Neural cell (in vitro differentiated cells): ENCODE results near the gene FAM216B. TPM values are rescaled to one million over a fixed set of nuclear protein-coding genes. Genes with fewer than 3 reads are reported as not detected.

Experiments
- H2AFZ ChIP-seq: fragments of 200-600, 300-800 bp; sonication (generic), shearing (Covaris generic); 2 replicates; pipeline ENCODE4 v1.6.0; 2014; ENCODE audit warnings: low read depth, mild to moderate bottlenecking, antibody characterized with exemption, low read length, moderate library complexity
- H3F3A ChIP-seq: fragments of 200-600 bp; shearing (Covaris generic); 2 replicates; pipeline ENCODE4 v1.6.1; 2016; ENCODE audit warnings: mild to moderate bottlenecking, moderate library complexity, mixed read lengths, antibody characterized with exemption, low read length; ENCODE audit not compliant: insufficient read depth, poor library complexity, severe bottlenecking
- H3K27ac ChIP-seq: fragments of 200-600, 300-800 bp; sonication (generic), shearing (Covaris generic); 2 replicates; pipeline ENCODE4 v1.5.1; 2014; ENCODE audit warnings: mild to moderate bottlenecking, low read length, moderate library complexity
- H3K27me3 ChIP-seq: fragments of 300-800, 200-600 bp; sonication (generic), shearing (Covaris generic); 2 replicates; pipeline ENCODE4 v1.6.0; 2014; ENCODE audit warnings: mild to moderate bottlenecking, low read depth, low read length, moderate library complexity; ENCODE audit not compliant: insufficient read depth
- H3K36me3 ChIP-seq: fragments of 300-800, 200-600 bp; sonication (generic), shearing (Covaris generic); 2 replicates; pipeline ENCODE4 v1.5.1; 2014; ENCODE audit warnings: mild to moderate bottlenecking, antibody characterized with exemption, low read length, moderate library complexity; ENCODE audit not compliant: insufficient read depth
- H3K4me2 ChIP-seq: fragments of 300-800, 200-600 bp; sonication (generic), shearing (Covaris generic); 2 replicates; pipeline ENCODE4 v1.6.0; 2014; ENCODE audit warnings: mild to moderate bottlenecking, low read length
- H3K4me3 ChIP-seq: fragments of 300-800, 200-600 bp; sonication (generic), shearing (Covaris generic); 2 replicates; pipeline ENCODE4 v1.5.1; 2014; ENCODE audit warnings: mild to moderate bottlenecking, low read length, moderate library complexity
- H3K79me2 ChIP-seq: fragments of 200-600 bp; shearing (Covaris generic); replicated peaks from 2 replicates; pipeline ENCODE4 v1.6.0; 2014; ENCODE audit warnings: mild to moderate bottlenecking, low read length, moderate library complexity; ENCODE audit not compliant: insufficient read depth
- H3K9ac ChIP-seq: fragments of 300-800, 200-600 bp; sonication (generic), shearing (Covaris generic); 2 replicates; pipeline ENCODE4 v1.6.1; 2016; ENCODE audit warnings: mild to moderate bottlenecking, low read length, mixed read lengths
- H3K9me2 ChIP-seq: fragments of 200-600 bp; shearing (Covaris generic); 2 replicates; pipeline ENCODE4 v1.6.1; 2016; ENCODE audit warnings: mild to moderate bottlenecking, low read length, mixed read lengths; ENCODE audit not compliant: insufficient read depth
- H3K9me3 ChIP-seq: fragments of 200-600, 300-800 bp; sonication (generic), shearing (Covaris generic); 2 replicates; pipeline ENCODE4 v1.6.1; 2016; ENCODE audit warnings: mild to moderate bottlenecking, mixed run types, low read length, moderate library complexity, mixed read lengths
- H4K20me1 ChIP-seq: fragments of 200-600 bp; shearing (Covaris generic); 2 replicates; pipeline ENCODE4 v1.6.1; 2016; ENCODE audit warnings: mild to moderate bottlenecking, mixed run types; ENCODE audit not compliant: insufficient read depth
- CTCF ChIP-seq: fragments of 450-650 bp; IDR thresholded peaks from 2 replicates; pipeline ENCODE4 v1.5.1; 2014; ENCODE audit warnings: antibody characterized with exemption, mild to moderate bottlenecking, moderate library complexity; ENCODE audit not compliant: poor library complexity, severe bottlenecking
- EP300 ChIP-seq: fragments of 450-650 bp; conservative IDR thresholded peaks from 2 replicates; pipeline ENCODE4 v1.6.1; 2014; ENCODE audit warnings: antibody characterized with exemption, mild to moderate bottlenecking, moderate library complexity; ENCODE audit not compliant: poor library complexity, severe bottlenecking
- EZH2 ChIP-seq: fragments of 200-600, 300-800 bp; shearing (Covaris generic), sonication (generic); IDR thresholded peaks from 2 replicates; pipeline ENCODE4 v1.6.1; 2014; ENCODE audit warnings: antibody characterized with exemption, low read length, borderline replicate concordance, mild to moderate bottlenecking; ENCODE audit not compliant: insufficient read depth, poor library complexity, severe bottlenecking
- MXI1 ChIP-seq: fragments of 450-650 bp; conservative IDR thresholded peaks from 2 replicates; pipeline ENCODE4 v1.6.1; 2014; ENCODE audit warnings: antibody characterized with exemption, mild to moderate bottlenecking; ENCODE audit not compliant: poor library complexity, severe bottlenecking
- POLR2AphosphoS5 ChIP-seq: IDR thresholded peaks from 2 replicates; pipeline ENCODE4 v1.6.1; 2012
- RAD21 ChIP-seq: fragments of 450-650 bp; conservative IDR thresholded peaks from 2 replicates; pipeline ENCODE4 v1.6.1; 2014; ENCODE audit warnings: antibody characterized with exemption, mild to moderate bottlenecking, moderate library complexity
- SMC3 ChIP-seq: fragments of 450-650 bp; conservative IDR thresholded peaks from 2 replicates; pipeline ENCODE4 v1.6.1; 2014; ENCODE audit warnings: antibody characterized with exemption, mild to moderate bottlenecking, moderate library complexity; ENCODE audit not compliant: poor library complexity
- TAF1 ChIP-seq: IDR thresholded peaks from 2 replicates; pipeline ENCODE4 v1.6.1; 2012; ENCODE audit warnings: low read depth
- polyA plus RNA-seq: library from polyadenylated mRNA; depleted of rRNA; stranded (reverse); fragments of >200 nt; gene quantifications from 2 replicates; pipeline ENCODE4 v1.2.3, GENCODE V29; 2014
- TF ChIP-seq, protein P1 (sequence below): IDR thresholded peaks from 2 replicates; pipeline ENCODE4 v1.6.1; 2012; ENCODE audit warnings: borderline replicate concordance

FAM216B gene
- polyA plus RNA-seq, 1 donor from 2014 or later, result not detected

DNA sequence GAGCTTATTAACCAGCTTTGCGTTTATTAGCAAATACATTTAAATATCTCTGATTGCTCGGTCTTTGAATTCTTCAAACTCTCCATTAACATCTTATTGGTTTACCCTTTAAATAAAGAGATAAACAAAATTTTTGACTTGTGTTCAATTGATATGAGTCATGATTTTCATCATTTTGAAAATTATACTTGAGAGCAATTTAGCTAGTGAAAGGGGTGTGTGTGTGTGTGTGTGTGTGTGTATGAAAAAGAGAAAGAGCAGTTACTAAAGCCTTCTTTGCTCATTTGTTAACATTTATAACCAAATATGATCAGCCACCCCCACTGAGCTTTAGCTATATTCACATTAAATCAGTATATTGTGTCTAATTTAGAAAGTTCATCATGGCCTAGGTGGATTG lies 48.3 kb upstream of the FAM216B start:
- H3K79me2 ChIP-seq, result no peaks in the 10 kb centered on the region
- H4K20me1 ChIP-seq, result no peaks in the 10 kb centered on the region
- H3K27me3 ChIP-seq, result no peaks in the 10 kb centered on the region
- no peaks in the 10 kb centered on the region for H3K9me2 ChIP-seq
- H3K4me3 ChIP-seq, result no peak overlapping the region
- no peak overlapping the region for H2AFZ ChIP-seq
- no peak overlapping the region for H3K27ac ChIP-seq
- H3F3A ChIP-seq, result no peaks in the 10 kb centered on the region
- H3K36me3 ChIP-seq, result no peaks in the 10 kb centered on the region
- H3K9ac ChIP-seq, result no peak overlapping the region
- H3K9me3 ChIP-seq, result no peaks in the 10 kb centered on the region
- TF ChIP-seq CTCF (no peak), EP300 (no peak), TAF1 (no peak), POLR2AphosphoS5 (no peak), EZH2 (no peak), RAD21 (no peak), MXI1 (no peak), SMC3 (no peak)
- TF ChIP-seq, protein P1, sequence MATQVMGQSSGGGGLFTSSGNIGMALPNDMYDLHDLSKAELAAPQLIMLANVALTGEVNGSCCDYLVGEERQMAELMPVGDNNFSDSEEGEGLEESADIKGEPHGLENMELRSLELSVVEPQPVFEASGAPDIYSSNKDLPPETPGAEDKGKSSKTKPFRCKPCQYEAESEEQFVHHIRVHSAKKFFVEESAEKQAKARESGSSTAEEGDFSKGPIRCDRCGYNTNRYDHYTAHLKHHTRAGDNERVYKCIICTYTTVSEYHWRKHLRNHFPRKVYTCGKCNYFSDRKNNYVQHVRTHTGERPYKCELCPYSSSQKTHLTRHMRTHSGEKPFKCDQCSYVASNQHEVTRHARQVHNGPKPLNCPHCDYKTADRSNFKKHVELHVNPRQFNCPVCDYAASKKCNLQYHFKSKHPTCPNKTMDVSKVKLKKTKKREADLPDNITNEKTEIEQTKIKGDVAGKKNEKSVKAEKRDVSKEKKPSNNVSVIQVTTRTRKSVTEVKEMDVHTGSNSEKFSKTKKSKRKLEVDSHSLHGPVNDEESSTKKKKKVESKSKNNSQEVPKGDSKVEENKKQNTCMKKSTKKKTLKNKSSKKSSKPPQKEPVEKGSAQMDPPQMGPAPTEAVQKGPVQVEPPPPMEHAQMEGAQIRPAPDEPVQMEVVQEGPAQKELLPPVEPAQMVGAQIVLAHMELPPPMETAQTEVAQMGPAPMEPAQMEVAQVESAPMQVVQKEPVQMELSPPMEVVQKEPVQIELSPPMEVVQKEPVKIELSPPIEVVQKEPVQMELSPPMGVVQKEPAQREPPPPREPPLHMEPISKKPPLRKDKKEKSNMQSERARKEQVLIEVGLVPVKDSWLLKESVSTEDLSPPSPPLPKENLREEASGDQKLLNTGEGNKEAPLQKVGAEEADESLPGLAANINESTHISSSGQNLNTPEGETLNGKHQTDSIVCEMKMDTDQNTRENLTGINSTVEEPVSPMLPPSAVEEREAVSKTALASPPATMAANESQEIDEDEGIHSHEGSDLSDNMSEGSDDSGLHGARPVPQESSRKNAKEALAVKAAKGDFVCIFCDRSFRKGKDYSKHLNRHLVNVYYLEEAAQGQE, result no peak
- no peak overlapping the region for H3K4me2 ChIP-seq

GRCh38 chr13:42735010-42735409 lies 46.4 kb upstream of the FAM216B start:
- no peak for TF ChIP-seq RAD21
- no peak for TF ChIP-seq POLR2AphosphoS5
- no peak for TF ChIP-seq CTCF
- TF ChIP-seq SMC3, result no peak
- TF ChIP-seq MXI1, result no peak
- TF ChIP-seq, protein P1, result no peak
- TF ChIP-seq EP300, result no peak
- no peak for TF ChIP-seq EZH2
- no peak for TF ChIP-seq TAF1
- H3K9ac ChIP-seq, result no peak overlapping the region
- H4K20me1 ChIP-seq, result no peaks in the 10 kb centered on the region
- no peak overlapping the region for H3K27ac ChIP-seq
- no peaks in the 10 kb centered on the region for H3K9me2 ChIP-seq
- H3F3A ChIP-seq, result no peaks in the 10 kb centered on the region
- H3K36me3 ChIP-seq, result no peaks in the 10 kb centered on the region
- H2AFZ ChIP-seq, result no peak overlapping the region
- no peak overlapping the region for H3K4me3 ChIP-seq
- H3K27me3 ChIP-seq, result no peaks in the 10 kb centered on the region
- no peaks in the 10 kb centered on the region for H3K79me2 ChIP-seq
- H3K4me2 ChIP-seq, result no peak overlapping the region
- no peaks in the 10 kb centered on the region for H3K9me3 ChIP-seq
